Activated CD4-positive, alpha-beta T cell treated with anti-CD3 and anti-CD28 coated beads, Interleukin-2, amount 50 U/mL, for 1 hour (primary cell): Measurements from ENCODE around the gene SRPRB.

Source experiments
- DNase-seq: peaks from one replicate; pipeline ENCODE4 v3.0.0-alpha.2; 2020

The SRPRB gene

GRCh38 chr3:133805702-133806475 lies at the start of gene SRPRB:
Gene SRPRB (plus strand): TSS chr3:133805815. CDS start chr3:133805849, 34 bp downstream.
- peak; percentile 95 for DNase-seq

- DNase-seq = no peak
Observed at GRCh38 chr3:133756716-133757694, 48.6 kb upstream of the SRPRB start.

GRCh38 chr3:133757701-133758567 lies 47.7 kb upstream of the SRPRB start:
- no peak for DNase-seq

- DNase-seq = no peak
Observed at GRCh38 chr3:133758568-133758928, 47.1 kb upstream of the SRPRB start.

- no peak for DNase-seq
Observed at GRCh38 chr3:133758964-133759739, 46.5 kb upstream of the SRPRB start.

GRCh38 chr3:133759740-133760305 lies 45.8 kb upstream of the SRPRB start:
- DNase-seq = no peak

- DNase-seq = no peak
Observed at GRCh38 chr3:133760916-133761315, 44.7 kb upstream of the SRPRB start.

GRCh38 chr3:133761605-133762484 lies 43.8 kb upstream of the SRPRB start:
- DNase-seq = no peak

- DNase-seq = no peak
Observed at GRCh38 chr3:133762539-133762938, 43.1 kb upstream of the SRPRB start.

GRCh38 chr3:133763797-133764683 lies 41.6 kb upstream of the SRPRB start:
- DNase-seq = no peak

- DNase-seq = no peak
Observed at GRCh38 chr3:133765256-133765655, 40.4 kb upstream of the SRPRB start.

GRCh38 chr3:133767607-133768006 lies 38.0 kb upstream of the SRPRB start:
- no peak for DNase-seq

- DNase-seq = no peak
Observed at GRCh38 chr3:133769536-133769935, 36.1 kb upstream of the SRPRB start.

- no peak for DNase-seq
Observed at GRCh38 chr3:133773732-133774131, 31.9 kb upstream of the SRPRB start.

GRCh38 chr3:133775309-133775708 lies 30.3 kb upstream of the SRPRB start:
- DNase-seq = no peak

GRCh38 chr3:133775835-133776234 lies 29.8 kb upstream of the SRPRB start:
- DNase-seq = no peak

- no peak for DNase-seq
Observed at GRCh38 chr3:133776794-133777438, 28.7 kb upstream of the SRPRB start.

GRCh38 chr3:133777807-133778568 lies 27.6 kb upstream of the SRPRB start:
- DNase-seq = no peak
